ENCODE measurements around the gene ADAMTSL2.

ADAMTSL2 gene

GRCh38 chr9:133502112-133502511 is 32.4 kb upstream of the ADAMTSL2 start:
- FAIRE-seq, result no peak

GRCh38 chr9:133505186-133505830 is 29.2 kb upstream of the ADAMTSL2 start:
- no peak for FAIRE-seq

- no peak for FAIRE-seq
Measured at GRCh38 chr9:133505901-133506652, 28.4 kb upstream of the ADAMTSL2 start.

GRCh38 chr9:133506653-133507038 is 27.9 kb upstream of the ADAMTSL2 start:
- no peak for FAIRE-seq

GRCh38 chr9:133507246-133507965 is 27.1 kb upstream of the ADAMTSL2 start:
- no peak for FAIRE-seq

- FAIRE-seq, result no peak
Measured at GRCh38 chr9:133508046-133508445, 26.5 kb upstream of the ADAMTSL2 start.

- no peak for FAIRE-seq
Measured at GRCh38 chr9:133509179-133510083, 25.1 kb upstream of the ADAMTSL2 start.

- no peak for FAIRE-seq
Measured at GRCh38 chr9:133510926-133511505, 23.5 kb upstream of the ADAMTSL2 start.

GRCh38 chr9:133511607-133512006 is 22.9 kb upstream of the ADAMTSL2 start:
- FAIRE-seq, result no peak

- FAIRE-seq, result no peak
Measured at GRCh38 chr9:133512253-133513213, 22.0 kb upstream of the ADAMTSL2 start.

- FAIRE-seq, result no peak
Measured at GRCh38 chr9:133513214-133514100, 21.0 kb upstream of the ADAMTSL2 start.

- FAIRE-seq, result no peak
Measured at GRCh38 chr9:133514460-133515239, 19.9 kb upstream of the ADAMTSL2 start.

- FAIRE-seq, result no peak
Measured at GRCh38 chr9:133515240-133515610, 19.3 kb upstream of the ADAMTSL2 start.

- FAIRE-seq, result no peak
Measured at GRCh38 chr9:133515615-133516255, 18.8 kb upstream of the ADAMTSL2 start.

GRCh38 chr9:133516256-133516960 is 18.1 kb upstream of the ADAMTSL2 start:
- no peak for FAIRE-seq

GRCh38 chr9:133516961-133517350 is 17.5 kb upstream of the ADAMTSL2 start:
- FAIRE-seq, result no peak

GRCh38 chr9:133517711-133518110 is 16.8 kb upstream of the ADAMTSL2 start:
- FAIRE-seq, result no peak

- FAIRE-seq, result no peak
Measured at GRCh38 chr9:133518200-133518599, 16.3 kb upstream of the ADAMTSL2 start.

All from endometrium (tissue), 2 donors.